H4 (cell line): ENCODE data around the gene RTP5. TPM values are rescaled to one million over a fixed set of nuclear protein-coding genes. Genes with fewer than 3 reads are reported as not detected.

Experiments
- DNase-seq: peaks from one replicate; pipeline ENCODE4 v3.0.0-alpha.2; 2015; ENCODE audit warnings: low spot score
- total RNA-seq: library from RNA; depleted of rRNA; stranded (reverse); fragments of >200 nt; shearing (Covaris generic); gene quantifications from 2 replicates; pipeline ENCODE4 v1.2.3, GENCODE V29; 2014

The RTP5 gene
- total RNA-seq, 1 experiment from 2014 or later = not detected

DNA sequence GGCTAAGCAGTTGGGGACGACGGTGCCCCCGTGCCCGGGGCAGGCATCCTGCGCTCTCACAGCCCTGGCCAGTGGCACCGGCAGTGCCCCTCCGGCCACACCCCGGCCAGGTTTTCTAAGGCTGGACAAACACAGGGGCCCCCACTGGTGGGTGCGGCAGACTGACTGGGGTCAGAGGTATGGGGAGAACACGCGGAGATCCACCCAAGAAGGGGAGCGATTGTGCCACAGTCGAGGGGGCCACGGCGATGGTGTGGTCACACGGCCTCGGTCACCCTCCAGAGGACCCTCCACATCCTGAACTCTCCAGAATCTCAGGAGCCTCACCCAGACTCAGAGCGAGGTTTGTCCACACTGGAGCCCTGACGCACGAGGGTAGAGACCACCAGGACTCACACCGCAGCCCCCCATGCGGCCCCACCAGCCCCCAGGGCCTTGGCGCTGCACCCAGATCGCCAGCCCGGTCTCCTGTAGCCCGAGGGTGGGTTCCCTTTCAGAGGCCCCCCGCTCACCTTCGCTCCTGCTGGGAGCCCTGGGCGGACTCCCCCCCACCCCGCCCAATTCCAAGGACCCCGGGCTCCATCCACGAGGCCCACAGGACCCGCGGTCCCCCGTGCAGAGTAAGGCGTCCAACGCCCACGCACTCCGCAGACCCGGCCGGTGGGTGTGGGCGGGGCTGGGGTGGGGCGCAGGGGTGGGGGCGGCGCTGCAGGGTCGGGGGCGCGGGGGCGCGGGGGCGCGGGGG is 26.0 kb upstream of the RTP5 start:
- DNase-seq = no peak

DNA sequence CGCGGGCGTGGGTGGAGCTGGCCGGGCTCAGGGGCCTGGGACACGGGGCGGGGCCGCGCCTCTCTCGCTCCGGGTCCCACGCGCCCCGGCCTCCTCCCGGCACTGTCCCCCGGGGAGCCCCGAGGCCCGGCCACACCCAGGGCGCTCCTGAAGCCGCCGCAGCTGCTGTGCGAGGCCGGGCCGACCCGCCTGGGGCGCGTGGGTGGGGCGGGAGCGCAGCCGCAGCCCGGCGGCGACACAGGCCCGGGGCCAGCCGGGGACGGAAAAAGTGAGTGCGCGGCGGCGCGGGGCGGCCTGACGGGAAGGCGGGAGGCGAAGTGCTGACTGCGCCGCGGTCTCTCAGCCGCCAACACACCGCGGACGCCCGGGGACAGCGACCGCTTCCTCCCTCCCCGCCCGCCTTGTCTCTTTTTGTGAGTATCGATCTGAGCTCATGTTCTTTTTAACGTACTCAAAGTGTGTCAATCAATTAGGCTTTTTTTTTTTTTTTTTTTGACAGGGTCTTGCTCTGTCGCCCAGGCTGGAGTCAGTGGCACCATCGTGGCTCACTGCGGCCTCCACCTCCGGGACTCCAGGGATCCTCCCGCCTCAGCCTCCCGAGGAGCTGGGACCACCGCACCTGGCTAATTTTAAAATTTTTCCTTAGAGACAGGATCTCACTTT is 25.3 kb upstream of the RTP5 start:
- DNase-seq = no peak

DNA sequence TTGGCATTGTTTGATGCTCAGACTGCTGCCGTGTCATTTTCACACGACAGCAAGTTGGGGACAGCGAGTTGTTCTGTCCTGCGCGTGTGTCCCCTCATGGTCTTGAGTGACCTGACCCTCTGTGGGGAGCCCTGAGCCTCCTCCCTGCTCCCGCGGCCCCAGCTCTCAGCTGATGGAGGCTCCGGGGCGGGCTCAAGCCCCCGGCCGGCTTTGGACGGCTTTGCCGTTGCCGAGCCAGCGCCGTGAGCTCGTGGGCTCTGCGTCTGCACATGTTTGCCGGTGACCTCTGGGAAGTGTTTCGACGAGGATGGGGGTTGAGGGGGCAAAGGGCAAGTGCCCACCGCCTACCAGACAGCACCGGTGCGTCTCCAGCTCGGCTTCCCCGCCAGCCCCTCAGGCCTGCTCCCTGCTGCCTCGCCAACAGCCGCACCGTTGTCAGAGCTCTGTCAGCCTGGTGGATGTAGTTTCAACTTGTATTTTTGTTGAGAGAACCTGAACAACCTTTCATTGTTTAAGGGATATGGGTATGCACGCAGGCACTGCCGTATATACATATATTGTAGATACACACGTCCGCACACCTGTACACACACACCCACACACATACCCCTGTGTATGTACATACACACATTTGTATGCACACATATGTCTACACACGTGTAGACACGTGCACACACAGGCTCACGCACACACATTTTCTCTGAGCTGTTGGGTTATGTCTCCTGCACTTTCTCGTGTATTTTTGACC is 24.5 kb upstream of the RTP5 start:
- DNase-seq = no peak

DNA sequence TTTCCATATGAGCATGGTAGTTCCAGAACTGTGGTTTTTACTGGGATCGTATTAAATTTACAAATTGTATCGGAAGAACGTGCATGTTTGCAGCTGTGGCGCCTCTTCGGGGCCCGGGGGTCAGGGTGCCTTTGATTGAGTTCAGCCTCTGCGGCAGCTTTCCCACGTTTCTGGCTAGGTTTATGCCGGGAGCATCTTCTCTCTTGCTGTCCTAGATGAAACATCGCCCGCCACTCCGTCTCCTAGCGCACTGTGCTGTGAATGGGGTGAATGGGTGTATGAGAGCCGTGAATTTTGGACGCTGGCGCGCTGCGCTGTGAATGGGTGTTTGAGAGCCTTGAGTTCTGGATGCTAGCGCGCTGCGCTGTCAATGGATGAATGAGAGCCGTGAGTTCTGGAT is 23.1 kb upstream of the RTP5 start:
- no peak for DNase-seq

DNA sequence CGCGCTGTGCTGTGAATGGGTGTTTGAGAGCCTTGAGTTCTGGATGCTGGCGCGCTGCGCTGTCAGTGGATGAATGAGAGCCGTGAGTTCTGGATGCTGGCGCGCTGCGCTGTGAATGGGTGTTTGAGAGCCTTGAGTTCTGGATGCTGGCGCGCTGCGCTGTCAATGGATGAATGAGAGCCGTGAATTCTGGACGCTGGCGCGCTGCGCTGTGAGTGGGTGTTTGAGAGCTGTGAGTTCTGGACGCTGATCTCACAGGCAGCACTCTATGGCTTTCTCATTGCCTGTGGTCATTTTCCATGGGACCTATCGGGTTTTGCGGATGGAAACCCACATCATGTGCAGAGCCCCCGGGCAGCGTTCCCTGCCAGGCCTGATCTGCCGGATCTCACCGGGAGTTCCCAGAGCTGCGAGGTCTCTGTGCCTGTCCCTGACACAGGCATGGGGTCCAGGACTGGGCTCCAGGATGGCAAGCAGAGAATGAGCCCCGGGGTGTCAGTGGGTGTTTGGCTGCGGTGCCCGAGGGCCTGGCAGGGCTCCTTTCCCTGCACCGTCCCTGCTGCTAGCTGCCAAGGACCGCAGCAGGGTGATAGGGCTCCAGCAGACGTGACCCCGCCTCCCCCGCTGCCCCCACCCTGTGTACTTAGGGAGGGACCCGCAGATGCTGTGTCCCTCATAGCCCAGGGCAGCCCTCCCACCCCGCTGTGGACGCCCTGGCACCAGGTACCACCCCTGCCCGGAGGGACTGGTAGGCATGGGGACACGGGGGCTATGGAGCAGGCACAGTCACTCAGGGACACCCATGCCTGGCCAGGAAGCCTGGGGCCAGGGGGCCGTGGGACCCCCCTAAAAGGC is 20.5 kb upstream of the RTP5 start:
- DNase-seq = no peak

DNA sequence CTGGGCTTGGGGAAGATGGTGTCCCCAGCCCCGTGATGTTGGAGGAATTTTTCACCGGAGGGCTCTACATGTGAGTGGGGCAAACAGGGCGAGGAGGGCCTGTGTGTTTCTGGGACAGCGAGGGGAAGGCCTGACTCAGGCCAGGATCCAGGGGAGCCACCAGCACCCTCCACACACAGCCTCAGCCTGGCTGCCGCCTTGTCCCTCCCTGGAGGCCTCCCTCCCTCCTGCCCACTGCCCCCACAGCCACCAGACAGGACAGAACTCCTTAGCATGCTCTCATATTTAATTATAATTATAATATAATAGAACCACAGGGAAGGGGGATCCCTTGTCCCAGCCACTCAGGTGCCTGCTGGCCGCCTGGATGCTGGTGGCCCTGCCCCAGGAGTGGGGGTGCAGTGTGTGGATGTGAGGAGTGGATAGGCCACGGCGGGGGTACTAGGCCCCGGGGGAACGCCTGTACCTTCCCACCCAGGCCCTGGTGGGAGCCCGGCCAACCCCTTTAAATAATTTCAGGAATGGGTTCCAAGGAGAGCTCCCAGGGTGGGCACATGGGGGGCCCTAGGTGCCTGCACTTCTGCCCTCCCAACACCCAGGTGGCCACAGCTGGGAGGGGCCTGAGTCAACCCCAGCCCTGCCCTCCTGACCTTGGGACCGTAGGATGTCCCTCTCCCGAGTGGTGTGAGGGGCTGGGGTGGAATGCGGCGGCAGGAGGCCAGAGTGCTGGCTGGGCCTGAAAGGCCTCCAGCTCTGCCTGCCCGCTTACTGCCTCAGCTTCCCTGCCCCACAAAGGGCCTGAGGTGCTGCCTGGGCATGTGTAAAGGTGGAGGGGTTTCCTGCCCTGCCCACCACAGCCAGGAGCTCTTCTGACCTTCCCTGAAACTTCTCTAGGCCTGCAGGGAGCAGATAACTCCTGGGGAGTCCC is 19.6 kb upstream of the RTP5 start:
- no peak for DNase-seq

DNA sequence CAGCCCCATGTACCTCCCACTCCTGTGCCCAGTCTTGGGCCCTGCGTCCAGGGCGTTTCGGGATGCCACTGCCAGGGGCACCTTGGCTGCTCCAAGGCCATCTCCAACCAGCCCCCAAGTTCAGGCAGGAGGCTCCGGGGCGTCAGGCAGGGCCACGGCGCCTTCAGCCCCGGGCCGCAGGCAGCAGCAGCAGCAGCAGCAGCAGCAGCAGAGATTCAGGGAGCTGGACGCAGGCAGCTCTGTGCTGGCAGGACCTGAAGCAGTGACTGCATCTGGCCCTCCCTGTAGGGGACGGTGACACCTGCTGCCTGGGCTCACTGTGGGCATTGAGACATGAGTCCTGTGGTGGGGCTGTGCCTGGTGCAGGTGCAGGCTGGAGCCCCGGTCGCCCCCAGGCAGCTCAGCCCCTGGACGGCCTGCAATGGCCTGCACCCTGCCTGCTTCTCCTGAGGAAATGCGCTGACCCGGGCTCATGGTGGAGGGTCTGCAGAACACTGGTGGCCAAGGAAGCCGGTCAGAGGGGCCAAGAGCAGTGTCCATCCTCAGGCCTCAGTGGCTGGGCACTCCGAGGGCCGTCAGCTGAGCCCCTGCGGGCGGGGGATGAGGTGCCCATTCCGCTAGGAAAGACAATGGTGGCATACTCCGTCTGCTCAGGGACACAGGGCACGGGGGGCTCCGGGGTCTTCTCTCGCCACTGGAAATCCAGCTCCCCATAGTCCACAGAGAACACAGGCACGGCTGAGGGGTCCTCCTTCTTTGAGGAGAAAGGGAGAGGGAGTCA is 18.8 kb upstream of the RTP5 start:
- no peak for DNase-seq

DNA sequence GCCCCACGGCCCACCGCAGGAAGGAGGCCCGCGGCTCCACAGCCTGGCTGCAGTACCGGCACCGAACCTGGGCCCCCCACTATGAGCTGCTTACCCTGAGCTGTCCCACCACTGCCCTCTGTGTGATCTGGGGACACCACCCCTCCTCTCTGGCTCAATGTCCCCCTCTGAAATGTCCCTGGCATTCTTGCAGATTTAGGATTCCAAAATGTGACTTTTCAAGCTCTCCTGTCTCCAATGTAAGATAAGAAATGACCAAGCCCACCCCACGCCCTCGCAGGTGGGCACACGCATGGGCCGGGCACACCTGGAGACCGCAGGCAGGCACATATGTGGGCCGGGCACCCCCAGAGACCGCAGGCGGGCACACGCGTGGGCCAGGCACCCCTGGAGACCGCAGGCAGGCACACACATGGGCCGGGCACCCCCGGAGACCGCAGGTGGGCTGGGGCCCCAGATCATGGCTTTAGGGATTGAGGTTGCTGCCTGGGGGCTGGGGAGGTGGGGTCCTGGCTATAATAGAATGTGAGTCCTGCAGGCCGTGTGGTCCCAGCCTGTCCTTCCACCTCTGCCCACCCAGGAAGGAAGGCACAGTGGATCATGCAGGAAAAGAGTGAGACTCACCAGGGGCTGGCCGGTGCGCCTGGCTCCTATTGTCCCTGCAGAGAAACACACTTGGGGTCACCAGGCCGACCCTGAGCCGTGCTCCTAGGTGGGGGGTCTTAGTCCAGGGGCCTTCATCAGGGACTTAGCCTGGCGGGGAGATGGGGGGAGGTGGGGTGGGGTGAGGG is 18.0 kb upstream of the RTP5 start:
- no peak for DNase-seq

DNA sequence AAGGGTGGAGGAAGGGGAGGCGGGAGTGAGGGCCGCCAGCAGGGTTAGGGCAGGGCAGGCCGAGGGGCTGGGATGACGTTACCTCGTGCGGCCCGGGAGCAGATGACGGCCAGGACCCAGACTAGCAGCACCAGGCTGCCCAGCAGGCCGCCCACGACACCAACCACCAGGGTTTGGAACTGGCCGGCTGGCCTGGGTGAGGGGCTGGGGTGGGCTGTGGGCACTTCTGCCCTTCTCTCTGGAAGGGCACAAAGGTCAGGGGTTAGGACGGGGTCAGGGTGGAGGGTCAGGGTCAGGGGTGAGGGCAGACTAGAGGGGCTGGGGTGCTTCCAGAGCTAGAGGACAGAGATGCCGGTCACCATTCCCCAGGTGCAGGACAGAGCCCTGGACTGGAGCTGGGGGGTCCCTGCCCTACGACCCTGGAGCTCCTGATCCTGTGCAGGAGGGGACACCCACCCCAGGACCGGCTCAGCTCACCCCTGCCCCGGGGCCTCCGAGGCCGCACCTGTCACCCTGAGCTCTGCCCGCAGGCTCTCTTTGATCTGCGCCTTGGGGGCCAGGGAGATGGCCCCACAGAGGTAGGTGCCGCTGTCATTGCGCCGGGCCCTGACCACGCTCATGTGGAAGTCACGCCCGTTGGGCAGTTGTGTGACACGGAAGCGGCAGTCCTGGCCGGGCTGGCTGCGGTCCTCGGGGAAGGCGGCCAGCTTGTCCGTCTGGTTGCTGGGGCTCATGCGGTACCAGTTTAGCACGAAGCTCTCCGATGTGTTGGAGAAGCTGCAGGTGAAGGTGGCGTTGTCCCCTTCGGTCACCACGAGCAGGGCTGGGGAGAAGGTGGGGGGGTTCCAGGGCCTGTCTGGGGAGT is 17.2 kb upstream of the RTP5 start:
- DNase-seq = no peak

DNA sequence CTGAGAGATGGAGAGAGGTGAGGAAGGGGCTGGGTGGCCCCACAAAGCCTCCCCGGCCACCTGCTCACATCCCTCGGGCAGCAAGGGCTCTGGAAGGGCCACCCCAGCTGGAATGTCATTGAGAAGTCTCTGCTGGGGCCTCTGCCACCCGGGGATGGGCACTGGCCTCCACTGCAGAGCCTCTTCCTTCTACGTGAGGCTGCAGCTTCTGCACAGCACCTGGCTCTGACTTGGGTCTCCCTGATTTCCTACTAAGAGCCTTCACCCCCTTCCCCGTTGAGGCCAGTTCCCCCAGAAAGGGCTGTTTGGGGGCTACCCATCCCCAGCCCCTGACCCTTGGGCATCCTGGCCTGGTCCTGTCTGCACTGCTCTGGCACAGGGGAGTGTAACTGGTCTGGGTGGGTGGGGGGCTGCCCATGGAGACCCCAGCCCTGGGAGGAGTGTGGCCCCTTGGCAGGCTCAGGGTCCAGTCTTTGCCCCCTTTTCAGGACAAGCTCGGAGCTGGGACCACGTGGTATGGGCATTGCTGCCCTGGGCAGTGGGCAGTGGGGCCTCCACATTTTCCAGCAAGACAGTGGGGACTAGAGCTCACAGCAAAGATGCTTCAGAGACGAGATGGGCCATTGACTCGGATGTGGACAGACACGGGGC is 16.4 kb upstream of the RTP5 start:
- no peak for DNase-seq

DNA sequence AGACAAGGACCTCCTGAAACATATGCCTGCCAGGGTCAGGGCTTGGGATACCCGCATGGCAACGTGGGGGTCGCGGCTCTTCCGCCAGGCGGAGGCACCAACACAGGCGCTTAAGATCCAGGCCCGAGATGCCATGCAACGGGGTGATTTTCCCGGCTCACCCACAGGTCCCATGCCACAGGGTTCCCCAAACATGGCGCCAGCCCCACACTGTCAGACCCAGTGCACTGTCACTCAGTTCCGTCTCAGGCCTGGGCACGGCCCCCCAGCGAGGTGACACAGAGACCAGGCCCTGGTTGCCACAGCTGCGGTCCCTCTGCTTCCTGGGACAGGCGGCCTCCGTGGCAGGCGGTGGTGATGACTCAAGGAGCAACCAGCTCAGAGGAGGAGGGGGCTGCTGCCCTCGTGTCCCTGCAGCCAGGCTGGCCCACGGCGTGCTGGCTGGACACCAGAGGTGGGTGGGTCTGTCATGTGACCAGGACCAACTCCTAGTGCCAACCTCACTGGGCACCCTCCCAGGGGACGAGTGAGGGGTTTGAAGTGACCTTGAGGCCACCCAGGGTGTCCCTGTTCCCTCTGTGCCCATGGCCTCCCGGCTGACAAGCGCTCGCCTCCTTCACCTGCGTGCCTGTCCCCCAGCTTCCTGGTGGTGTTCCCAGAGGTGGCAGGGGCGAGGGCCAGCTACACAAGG is 15.7 kb upstream of the RTP5 start:
- DNase-seq = peak; percentile 69

DNA sequence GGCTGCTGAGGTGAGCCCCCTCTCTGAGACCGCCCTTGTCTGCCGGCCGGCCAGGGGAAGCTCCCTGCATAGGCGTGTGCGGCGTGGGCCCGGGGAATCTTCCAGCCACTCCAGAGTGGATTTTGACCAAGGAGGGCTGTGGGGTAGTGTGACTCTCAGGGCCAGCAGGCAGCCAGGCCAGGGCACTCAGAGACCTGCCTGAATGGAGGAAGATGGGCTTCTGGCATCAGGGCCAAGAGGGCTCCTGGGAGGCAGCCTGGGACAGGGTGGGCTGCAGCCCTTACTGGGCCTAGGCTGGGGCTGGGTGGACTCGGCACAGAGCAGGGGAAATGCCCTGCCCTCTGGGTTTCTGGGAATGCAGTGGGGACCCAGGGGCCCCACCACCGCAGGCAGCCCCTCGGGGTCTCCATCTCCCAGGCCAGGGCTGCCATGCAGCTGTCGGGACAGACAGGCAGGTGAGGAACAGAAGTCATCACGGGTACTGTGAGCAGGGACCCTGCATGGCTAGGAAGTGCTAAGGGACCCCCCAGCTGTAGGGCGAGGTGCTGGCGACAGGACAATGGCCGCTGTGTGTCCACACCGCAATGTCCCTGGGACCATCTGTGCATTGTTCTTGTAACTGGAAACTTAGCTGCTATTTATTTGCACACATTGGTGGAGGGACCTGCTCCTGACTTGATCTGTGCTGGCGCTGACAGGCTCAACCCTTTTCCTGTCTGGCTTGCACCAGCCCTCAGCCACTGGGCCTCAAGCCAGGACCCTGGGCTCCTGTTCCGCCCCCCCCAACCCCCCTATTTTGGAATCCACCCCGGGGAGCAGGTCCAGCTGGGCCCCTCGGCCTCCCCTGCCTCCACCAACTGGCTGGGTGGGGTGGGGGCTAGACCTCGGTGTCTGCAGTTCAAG is 14.9 kb upstream of the RTP5 start:
- no peak for DNase-seq

DNA sequence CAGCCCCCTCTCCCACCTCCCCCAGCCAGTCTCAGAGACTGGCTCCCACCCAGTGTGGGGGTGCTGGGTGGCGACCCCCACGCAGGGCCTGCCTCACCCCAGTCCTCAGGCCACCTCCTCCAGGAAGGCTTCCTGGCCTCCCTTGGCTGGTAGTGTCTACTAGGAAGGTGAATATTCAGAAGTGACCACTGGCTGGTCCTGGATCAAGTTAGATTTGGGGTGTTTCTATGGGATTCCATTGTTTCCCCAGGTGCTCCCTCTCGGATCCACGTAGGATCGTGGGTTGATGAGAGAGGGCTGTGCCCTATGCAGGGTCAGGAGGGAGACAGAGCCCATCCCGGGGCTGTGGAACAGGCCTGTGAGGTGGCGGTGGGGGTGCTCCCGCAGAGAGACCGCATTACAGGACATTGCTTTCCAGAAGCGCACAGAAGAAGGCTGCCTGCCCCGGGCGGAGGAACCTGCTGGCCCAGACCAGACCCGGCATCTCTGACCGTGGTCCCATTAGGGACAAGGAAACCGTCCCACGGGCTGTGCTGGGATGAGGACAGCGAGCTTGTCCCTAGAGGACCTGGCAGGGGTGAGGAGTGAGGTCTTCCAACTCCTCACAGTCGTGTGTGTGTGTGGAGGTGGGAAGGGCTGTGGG is 14.2 kb upstream of the RTP5 start:
- no peak for DNase-seq

DNA sequence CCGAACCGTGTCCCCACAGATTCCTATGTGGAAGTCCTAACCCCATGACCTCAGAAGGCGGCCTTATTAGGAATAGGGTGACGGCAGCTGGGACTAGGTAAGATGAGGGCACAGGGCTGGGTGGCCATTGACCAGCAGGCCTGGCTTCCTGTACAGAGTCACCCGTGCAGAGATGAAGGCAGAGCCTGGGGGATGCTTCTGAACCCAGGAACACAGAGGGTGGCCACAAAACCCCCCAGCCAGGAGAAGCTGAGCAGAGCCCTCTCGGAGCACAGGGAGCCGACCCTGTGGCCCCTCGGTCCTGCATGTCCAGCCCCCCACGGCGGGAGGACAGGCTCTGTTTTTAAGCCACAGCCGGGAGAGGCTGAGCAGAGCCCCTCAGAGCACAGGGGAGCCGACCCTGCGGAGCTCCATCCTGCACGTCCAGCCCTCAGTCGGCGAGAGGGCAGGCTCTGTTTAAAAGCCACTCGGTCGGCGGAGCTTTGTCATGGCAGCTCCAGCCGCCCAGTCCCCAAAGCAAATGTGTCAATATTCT is 13.6 kb upstream of the RTP5 start:
- DNase-seq = no peak

DNA sequence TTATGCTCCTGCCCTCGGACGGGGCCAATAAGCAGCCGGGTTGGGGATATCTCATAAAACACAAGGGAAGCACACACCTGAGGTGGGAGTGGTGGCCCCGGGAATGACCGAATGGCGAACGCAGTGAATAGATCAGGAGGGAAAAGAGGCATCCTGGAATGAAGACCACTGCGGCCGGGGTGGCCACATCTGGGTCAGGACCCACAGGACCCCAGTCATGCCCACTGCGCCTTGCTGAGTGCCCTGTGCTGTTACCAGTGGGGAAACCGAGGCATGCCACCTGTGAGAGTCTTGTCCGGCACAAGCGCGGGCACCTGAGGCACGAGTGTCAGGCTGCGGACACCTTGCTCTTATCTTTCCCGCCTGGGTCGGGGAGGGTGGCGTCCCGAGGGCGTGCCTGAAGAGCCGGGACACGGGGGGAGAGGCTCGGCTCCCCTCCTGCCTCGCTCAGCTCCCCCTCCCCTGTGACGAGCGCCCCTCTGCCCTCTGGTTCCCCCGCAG is 12.4 kb upstream of the RTP5 start:
- DNase-seq = no peak
